Peyer's patch (tissue), 4 donors: ENCODE data around the gene CORIN.

Experiments
- CTCF ChIP-seq, 6 experiments: fragments of 450-650 bp in 4 of 6; fragments of 200-600 bp in 2 of 6; sonication (generic) in 1 of 6; IDR thresholded peaks; one replicate each; pipeline ENCODE4 v1.5.1; 2017 to 2019; ENCODE audit warnings: antibody characterized with exemption in 6 of 6, mild to moderate bottlenecking in 3 of 6, moderate library complexity in 1 of 6
- POLR2A ChIP-seq, 2 donors: fragments of 450-650 bp; IDR thresholded peaks; one replicate each; pipeline ENCODE4 v1.5.1; 2017; ENCODE audit warnings: antibody characterized with exemption in 2 of 2, mild to moderate bottlenecking in 2 of 2, moderate library complexity in 2 of 2

GRCh38 chr4:47836641-47837093 is 1.2 kb downstream of the CORIN start:
- peak in 4 of 6 experiments; percentile 50 to 65 (median 60) for TF ChIP-seq CTCF (IDR thresholded peaks at IDR 0.05)
- no peak for TF ChIP-seq POLR2A (IDR thresholded peaks at IDR 0.05)
